Measurements from ENCODE around the gene ANLN. TPM values are rescaled to one million over a fixed set of nuclear protein-coding genes. Genes with fewer than 3 reads are reported as not detected.

ANLN gene
- total RNA-seq, 1 donor from 2014 or later: 18.9 TPM

- H3K27me3 ChIP-seq: no peaks in the 10 kb centered on the region
- no peak overlapping the region for H3K4me3 ChIP-seq
- no peaks in the 10 kb centered on the region for H3K9me3 ChIP-seq
- TF ChIP-seq CTCF (IDR thresholded peaks at IDR 0.05) (no peak), POLR2A (IDR thresholded peaks at IDR 0.05) (no peak), POLR2AphosphoS5 (IDR thresholded peaks at IDR 0.05; ENCODE audit: insufficient read depth in 1 of 2, low read depth in 1 of 2) (no peak)
- H3K36me3 ChIP-seq: no peaks in the 10 kb centered on the region
- intact Hi-C loops (cut with DNase I): no loop called here
- H3K4me1 ChIP-seq: no peaks in the 10 kb centered on the region
- no peak overlapping the region for H3K27ac ChIP-seq
- no peak for DNase-seq (ENCODE audit: extremely low spot score in 2 of 2)
Observed at GRCh38 chr7:36348256-36348655, 41.4 kb upstream of the ANLN start.

GRCh38 chr7:36348771-36349170 lies 40.9 kb upstream of the ANLN start:
- Histone ChIP-seq H3K9me3 (no peaks in the 10 kb centered on the region), H3K36me3 (no peaks in the 10 kb centered on the region), H3K4me3 (no peak overlapping the region), H3K27me3 (no peaks in the 10 kb centered on the region), H3K27ac (no peak overlapping the region), H3K4me1 (no peaks in the 10 kb centered on the region)
- DNase-seq (ENCODE audit: extremely low spot score in 2 of 2): no peak
- intact Hi-C loops (cut with DNase I): no loop called here
- TF ChIP-seq CTCF (IDR thresholded peaks at IDR 0.05) (no peak), POLR2A (IDR thresholded peaks at IDR 0.05) (no peak), POLR2AphosphoS5 (IDR thresholded peaks at IDR 0.05; ENCODE audit: insufficient read depth in 1 of 2, low read depth in 1 of 2) (no peak)

GRCh38 chr7:36349626-36350025 lies 40.0 kb upstream of the ANLN start:
- no peaks in the 10 kb centered on the region for H3K36me3 ChIP-seq
- intact Hi-C loops (cut with DNase I): no loop called here
- H3K9me3 ChIP-seq: no peaks in the 10 kb centered on the region
- no peaks in the 10 kb centered on the region for H3K4me1 ChIP-seq
- no peak overlapping the region for H3K27ac ChIP-seq
- H3K4me3 ChIP-seq: no peak overlapping the region
- DNase-seq (ENCODE audit: extremely low spot score in 2 of 2): no peak
- no peak for TF ChIP-seq POLR2AphosphoS5 (IDR thresholded peaks at IDR 0.05; ENCODE audit: insufficient read depth in 1 of 2, low read depth in 1 of 2)
- no peak for TF ChIP-seq POLR2A (IDR thresholded peaks at IDR 0.05)
- TF ChIP-seq CTCF (IDR thresholded peaks at IDR 0.05): no peak
- H3K27me3 ChIP-seq: no peaks in the 10 kb centered on the region

GRCh38 chr7:36355490-36355889 lies 34.2 kb upstream of the ANLN start:
- intact Hi-C loops (cut with DNase I): no loop called here
- TF ChIP-seq POLR2AphosphoS5 (IDR thresholded peaks at IDR 0.05; ENCODE audit: insufficient read depth in 1 of 2, low read depth in 1 of 2) (no peak), POLR2A (IDR thresholded peaks at IDR 0.05) (no peak), CTCF (IDR thresholded peaks at IDR 0.05) (no peak)

GRCh38 chr7:36357054-36357453 lies 32.6 kb upstream of the ANLN start:
- Histone ChIP-seq H3K4me3 (no peak overlapping the region), H3K36me3 (no peaks in the 10 kb centered on the region), H3K27ac (no peak overlapping the region), H3K27me3 (no peaks in the 10 kb centered on the region), H3K4me1 (no peaks in the 10 kb centered on the region), H3K9me3 (no peaks in the 10 kb centered on the region)
- no peak for DNase-seq (ENCODE audit: extremely low spot score in 2 of 2)
- intact Hi-C loops (cut with DNase I): no loop called here
- TF ChIP-seq CTCF (IDR thresholded peaks at IDR 0.05) (no peak), POLR2AphosphoS5 (IDR thresholded peaks at IDR 0.05; ENCODE audit: insufficient read depth in 1 of 2, low read depth in 1 of 2) (no peak), POLR2A (IDR thresholded peaks at IDR 0.05) (no peak)

More at GRCh38 chr7:36355490-36355889, 34.2 kb upstream of the ANLN start:
- Histone ChIP-seq H3K27me3 (no peaks in the 10 kb centered on the region), H3K36me3 (no peaks in the 10 kb centered on the region), H3K4me3 (no peak overlapping the region), H3K4me1 (no peaks in the 10 kb centered on the region), H3K27ac (no peak overlapping the region), H3K9me3 (no peaks in the 10 kb centered on the region)
- no peak for DNase-seq (ENCODE audit: extremely low spot score in 2 of 2)
